ENCODE data around the gene STT3A.

Gene STT3A

GRCh38 chr11:125649465-125650166 is 57.0 kb downstream of the STT3A start:
- no peak for DNase-seq (ENCODE audit: low read depth in 2 of 3, low spot score in 2 of 3)

- DNase-seq (ENCODE audit: low read depth in 2 of 3, low spot score in 2 of 3), result no peak
Observed at GRCh38 chr11:125662689-125663088, 70.0 kb downstream of the STT3A start.

DNA sequence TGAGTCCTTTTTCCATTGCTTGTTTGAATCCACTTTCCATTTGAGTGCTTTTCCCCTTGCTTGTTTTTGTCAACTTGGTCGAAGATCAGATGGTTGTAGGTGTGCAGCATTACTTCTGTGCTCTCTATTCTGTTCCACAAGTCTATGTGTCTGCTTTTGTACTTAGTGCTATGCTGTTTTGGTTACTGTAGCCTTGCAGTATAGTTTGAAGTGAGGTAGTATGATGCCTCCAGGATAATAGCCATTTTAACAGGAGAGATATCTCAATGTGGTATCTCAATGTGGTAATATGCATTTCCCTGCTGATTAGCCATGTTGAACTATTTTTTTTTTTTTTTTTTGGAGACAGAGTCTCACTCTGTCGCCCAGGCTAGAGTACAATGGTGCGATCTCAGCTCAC is 71.3 kb downstream of the STT3A start:
- DNase-seq (ENCODE audit: low read depth in 2 of 3, low spot score in 2 of 3), result no peak

DNA sequence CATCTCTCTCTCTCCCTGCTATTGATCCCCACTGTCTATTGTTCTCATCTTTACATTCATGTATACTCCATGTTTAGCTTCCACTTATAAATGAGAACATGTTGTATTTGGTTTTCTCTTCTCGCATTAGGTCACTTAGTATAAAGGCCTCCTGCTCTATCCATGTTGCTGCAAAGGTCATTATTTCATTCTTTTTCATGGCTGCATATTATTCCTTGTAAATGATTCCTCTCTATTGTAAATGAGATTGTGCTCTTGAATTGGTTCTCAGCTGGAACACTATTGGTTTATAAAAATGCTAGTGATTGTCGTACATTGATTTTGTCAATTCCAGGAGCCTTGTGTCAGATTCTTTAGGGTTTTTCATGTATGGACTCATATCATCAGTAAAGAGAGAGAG is 74.5 kb downstream of the STT3A start:
- no peak for DNase-seq (ENCODE audit: low read depth in 2 of 3, low spot score in 2 of 3)

DNA sequence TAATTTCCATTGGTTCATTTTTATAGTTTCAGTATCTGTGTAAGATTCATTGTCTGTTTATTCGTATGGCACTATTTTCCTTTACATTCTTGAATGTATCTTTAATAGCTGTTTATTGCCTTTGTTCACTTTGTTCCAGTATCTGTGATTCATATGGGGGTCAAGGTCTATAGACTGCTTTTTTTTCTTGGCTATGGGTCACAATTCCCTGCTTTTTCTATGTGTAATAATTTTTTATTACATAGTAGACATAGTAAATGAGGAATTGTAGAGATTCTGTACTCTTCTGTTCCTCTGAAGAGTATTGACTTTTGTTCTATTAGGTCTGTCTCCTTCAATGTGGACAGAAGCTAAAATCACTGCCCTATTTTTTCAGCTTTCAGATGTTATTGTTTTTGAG is 77.5 kb downstream of the STT3A start:
- no peak for DNase-seq (ENCODE audit: low read depth in 2 of 3, low spot score in 2 of 3)

- DNase-seq (ENCODE audit: low read depth in 2 of 3, low spot score in 2 of 3), result no peak
Observed at GRCh38 chr11:125671561-125671960, 78.9 kb downstream of the STT3A start.
